Uterus (tissue), 4 donors: Measurements from ENCODE around the gene ARMS2. TPM values are rescaled to one million over a fixed set of nuclear protein-coding genes. Genes with fewer than 3 reads are reported as not detected.
A peak's percentile ranks its signal among the peaks of the same experiment; 100 is the strongest.

Source experiments
- DNase-seq, 2 donors: peaks; one replicate each; pipeline ENCODE4 v3.0.0-alpha.2; 2019 to 2020
- H3K27ac ChIP-seq, 2 donors: fragments of 200-600 bp; sonication (generic); 1 replicate in 1 of 2; 2 replicates in 1 of 2; pipeline ENCODE4 v1.5.1; 2016 to 2018
- H3K27me3 ChIP-seq, 2 donors: fragments of 200-600 bp; sonication (generic); one replicate each; pipeline ENCODE4 v1.5.1; 2018 to 2019; ENCODE audit warnings: control low read depth in 1 of 2
- H3K36me3 ChIP-seq, 2 donors: fragments of 200-600 bp; sonication (generic); one replicate each; pipeline ENCODE4 v1.5.1; 2019; ENCODE audit warnings: control low read depth in 1 of 2
- H3K4me1 ChIP-seq, 2 donors: fragments of 200-600 bp; sonication (generic); one replicate each; pipeline ENCODE4 v1.5.1; 2018 to 2019; ENCODE audit warnings: control low read depth in 1 of 2
- H3K4me3 ChIP-seq, 2 donors: fragments of 200-600 bp; sonication (generic); 1 replicate in 1 of 2; 2 replicates in 1 of 2; pipeline ENCODE4 v1.5.1; 2018 to 2019; ENCODE audit warnings: mild to moderate bottlenecking in 1 of 2
- H3K9me3 ChIP-seq, 2 donors: fragments of 200-600 bp; sonication (generic); one replicate each; pipeline ENCODE4 v1.5.1; 2019; ENCODE audit warnings: control low read depth in 1 of 2
- CTCF ChIP-seq, 4 experiments: fragments of 200-600 bp in 2 of 4; fragments of 450-650 bp in 2 of 4; sonication (generic) in 2 of 4; IDR thresholded peaks; one replicate each; pipeline ENCODE4 v1.5.1; 2016 to 2019; ENCODE audit warnings: antibody characterized with exemption in 4 of 4, mild to moderate bottlenecking in 2 of 4, moderate library complexity in 1 of 4
- POLR2A ChIP-seq, 2 donors: fragments of 450-650 bp; IDR thresholded peaks; one replicate each; pipeline ENCODE4 v1.6.1; 2016; ENCODE audit warnings: antibody characterized with exemption in 2 of 2, mild to moderate bottlenecking in 1 of 2, moderate library complexity in 1 of 2
- intact Hi-C: fragments of 100-400 bp; cut with DNase I; formaldehyde crosslinking; loops from one replicate; pipeline ENCODE4 v1.15.1; 2023; ENCODE audit warnings: low total_unique reads
- total RNA-seq, 4 donors: library from RNA; depleted of rRNA in 3 of 4; stranded (reverse); fragments of >200 nt in 3 of 4; gene quantifications; one replicate each; pipeline versions ENCODE4 v1.1.0 to v1.2.4, GENCODE V29; 2014 to 2023
- donor health status: DM: yes; HTN: yes; CAD: no.

Gene ARMS2
- total RNA-seq, 4 donors from 2014 or later, result not detected

GRCh38 chr10:122468926-122469781, 14.7 kb downstream of the ARMS2 start:
- H3K9me3 ChIP-seq, result no peaks in the 10 kb centered on the region
- TF ChIP-seq CTCF (IDR thresholded peaks at IDR 0.05) (no peak), POLR2A (IDR thresholded peaks at IDR 0.05) (no peak)
- no peak overlapping the region for H3K4me3 ChIP-seq
- H3K36me3 ChIP-seq, result no peaks in the 10 kb centered on the region
- peaks cover 0 to 7% of the 10 kb centered on the region in 2 donors for H3K4me1 ChIP-seq
- H3K27me3 ChIP-seq, result no peaks in the 10 kb centered on the region
- intact Hi-C loops, result no loop called here
- H3K27ac ChIP-seq, result peak overlapping the region; percentile 86 to 87
- peak; percentile 66 to 76 for DNase-seq

GRCh38 chr10:122469848-122470247, 15.4 kb downstream of the ARMS2 start:
- Histone ChIP-seq H3K36me3 (no peaks in the 10 kb centered on the region), H3K4me1 (peaks cover 6 to 7% of the 10 kb centered on the region in 2 donors), H3K27ac (peak overlapping the region; percentile 86 to 87), H3K4me3 (no peak overlapping the region), H3K27me3 (no peaks in the 10 kb centered on the region), H3K9me3 (no peaks in the 10 kb centered on the region)
- no peak for DNase-seq
- intact Hi-C loops, result no loop called here
- no peak for TF ChIP-seq CTCF (IDR thresholded peaks at IDR 0.05)
- TF ChIP-seq POLR2A (IDR thresholded peaks at IDR 0.05), result no peak

GRCh38 chr10:122471531-122472177, 17.2 kb downstream of the ARMS2 start:
- H3K27ac ChIP-seq, result no peak overlapping the region
- DNase-seq, result no peak
- no peaks in the 10 kb centered on the region for H3K27me3 ChIP-seq
- H3K4me1 ChIP-seq, result peaks cover 7 to 22% of the 10 kb centered on the region in 2 donors
- TF ChIP-seq CTCF (IDR thresholded peaks at IDR 0.05) (no peak), POLR2A (IDR thresholded peaks at IDR 0.05) (no peak)
- H3K4me3 ChIP-seq, result no peak overlapping the region
- intact Hi-C loops, result no loop called here
- no peaks in the 10 kb centered on the region for H3K9me3 ChIP-seq
- no peaks in the 10 kb centered on the region for H3K36me3 ChIP-seq

- no peaks in the 10 kb centered on the region for H3K27me3 ChIP-seq
Observed at GRCh38 chr10:122473116-122473515, 18.7 kb downstream of the ARMS2 start.

More at GRCh38 chr10:122473116-122473515, 18.7 kb downstream of the ARMS2 start:
- Histone ChIP-seq H3K4me1 (peaks cover 7 to 22% of the 10 kb centered on the region in 2 donors), H3K4me3 (no peak overlapping the region), H3K27ac (no peak overlapping the region), H3K9me3 (no peaks in the 10 kb centered on the region), H3K36me3 (no peaks in the 10 kb centered on the region)
- no peak for DNase-seq
- intact Hi-C loops, result no loop called here
- TF ChIP-seq POLR2A (IDR thresholded peaks at IDR 0.05) (no peak), CTCF (IDR thresholded peaks at IDR 0.05) (no peak)
